Testis (tissue), 2 donors: ENCODE measurements around the gene ABHD2.

Experiments used
- POLR2A ChIP-seq: fragments of 450-650 bp; IDR thresholded peaks from one replicate; pipeline ENCODE4 v1.6.1; 2017; ENCODE audit warnings: antibody characterized with exemption, mild to moderate bottlenecking, moderate library complexity
- TF ChIP-seq, protein P1 (sequence below), 3 experiments: fragments of 450-650 bp in 2 of 3; fragments of 200-600 bp in 1 of 3; sonication (generic) in 1 of 3; IDR thresholded peaks; one replicate each; pipeline ENCODE4 v1.5.1; 2016 to 2019; ENCODE audit warnings: antibody characterized with exemption in 3 of 3, mild to moderate bottlenecking in 2 of 3, moderate library complexity in 1 of 3

DNA sequence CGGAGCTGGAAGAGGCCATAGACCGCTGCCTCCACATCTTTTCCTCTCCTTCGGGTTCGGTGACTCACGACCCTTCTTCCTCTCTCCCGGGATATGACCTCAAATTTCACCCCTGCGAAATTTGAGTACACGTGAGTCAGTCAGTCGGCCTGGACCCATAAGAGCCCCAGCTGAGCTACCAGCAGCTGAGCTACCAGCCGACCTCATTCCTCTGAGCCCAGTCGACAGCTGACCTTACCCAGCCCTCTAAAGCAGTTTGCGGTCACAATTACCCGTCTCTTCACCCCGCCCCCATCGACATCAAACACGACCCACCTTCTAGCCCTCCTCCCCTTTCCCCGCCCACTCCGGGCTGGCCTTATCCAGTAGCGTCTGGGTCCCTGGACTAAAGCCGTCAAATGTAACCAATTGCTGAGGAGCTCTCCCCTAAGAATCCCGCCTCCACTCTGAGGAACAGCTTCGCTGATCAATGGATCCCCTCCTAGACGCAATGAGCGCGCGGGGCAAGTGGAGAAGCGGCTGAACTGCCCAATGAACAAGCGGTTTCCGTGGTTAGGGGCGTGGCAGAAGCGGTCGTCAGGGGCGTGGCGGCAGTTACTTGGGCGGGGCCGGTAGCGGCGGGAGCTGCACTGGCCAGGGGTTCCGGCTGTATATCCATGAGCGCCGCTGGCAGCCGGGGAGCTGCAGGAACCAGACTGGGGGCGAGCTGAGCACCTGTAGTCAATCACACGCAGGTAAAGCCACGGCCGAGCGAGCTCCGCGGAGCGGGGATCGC is at the start of gene ABHD2:
- TF ChIP-seq POLR2A = peak; percentile 10
- TF ChIP-seq, protein P1, sequence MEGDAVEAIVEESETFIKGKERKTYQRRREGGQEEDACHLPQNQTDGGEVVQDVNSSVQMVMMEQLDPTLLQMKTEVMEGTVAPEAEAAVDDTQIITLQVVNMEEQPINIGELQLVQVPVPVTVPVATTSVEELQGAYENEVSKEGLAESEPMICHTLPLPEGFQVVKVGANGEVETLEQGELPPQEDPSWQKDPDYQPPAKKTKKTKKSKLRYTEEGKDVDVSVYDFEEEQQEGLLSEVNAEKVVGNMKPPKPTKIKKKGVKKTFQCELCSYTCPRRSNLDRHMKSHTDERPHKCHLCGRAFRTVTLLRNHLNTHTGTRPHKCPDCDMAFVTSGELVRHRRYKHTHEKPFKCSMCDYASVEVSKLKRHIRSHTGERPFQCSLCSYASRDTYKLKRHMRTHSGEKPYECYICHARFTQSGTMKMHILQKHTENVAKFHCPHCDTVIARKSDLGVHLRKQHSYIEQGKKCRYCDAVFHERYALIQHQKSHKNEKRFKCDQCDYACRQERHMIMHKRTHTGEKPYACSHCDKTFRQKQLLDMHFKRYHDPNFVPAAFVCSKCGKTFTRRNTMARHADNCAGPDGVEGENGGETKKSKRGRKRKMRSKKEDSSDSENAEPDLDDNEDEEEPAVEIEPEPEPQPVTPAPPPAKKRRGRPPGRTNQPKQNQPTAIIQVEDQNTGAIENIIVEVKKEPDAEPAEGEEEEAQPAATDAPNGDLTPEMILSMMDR (IDR thresholded peaks at IDR 0.05) = peak in 1 of 3 experiments; percentile 20
